HG02884 (cell line): ENCODE measurements around the gene LENG9.

ENCODE experiments used
- ATAC-seq: cut with Tn5 transposase; IDR thresholded peaks from one replicate; pipeline ENCODE4 v1.9.1; 2021; ENCODE audit warnings: mild to moderate bottlenecking, moderate library complexity; ENCODE audit not compliant: unreplicated experiment

LENG9 gene

DNA sequence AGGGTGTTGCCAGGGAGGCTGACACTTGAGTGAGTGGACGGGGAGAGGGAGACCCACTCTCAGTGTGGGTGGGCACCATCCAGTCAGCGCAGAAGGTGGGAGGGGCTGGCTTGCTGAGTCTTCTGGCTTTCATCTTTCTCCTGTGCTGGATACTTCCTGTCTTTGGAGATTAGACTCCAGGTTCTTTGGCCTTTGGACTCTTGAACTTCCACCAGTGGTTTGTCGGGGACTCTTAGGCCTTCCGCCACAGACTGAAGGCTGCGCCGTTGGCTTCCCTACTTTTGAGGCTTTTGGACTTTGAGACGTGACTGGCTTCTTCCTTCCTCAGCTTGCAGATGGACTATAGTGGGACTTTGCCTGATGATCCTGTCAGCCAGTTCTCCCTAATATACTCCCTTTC lies 18.8 kb downstream of the LENG9 start:
- ATAC-seq: no peak

- no peak for ATAC-seq
Measured at GRCh38 chr19:54440641-54441040, 22.9 kb downstream of the LENG9 start.

DNA sequence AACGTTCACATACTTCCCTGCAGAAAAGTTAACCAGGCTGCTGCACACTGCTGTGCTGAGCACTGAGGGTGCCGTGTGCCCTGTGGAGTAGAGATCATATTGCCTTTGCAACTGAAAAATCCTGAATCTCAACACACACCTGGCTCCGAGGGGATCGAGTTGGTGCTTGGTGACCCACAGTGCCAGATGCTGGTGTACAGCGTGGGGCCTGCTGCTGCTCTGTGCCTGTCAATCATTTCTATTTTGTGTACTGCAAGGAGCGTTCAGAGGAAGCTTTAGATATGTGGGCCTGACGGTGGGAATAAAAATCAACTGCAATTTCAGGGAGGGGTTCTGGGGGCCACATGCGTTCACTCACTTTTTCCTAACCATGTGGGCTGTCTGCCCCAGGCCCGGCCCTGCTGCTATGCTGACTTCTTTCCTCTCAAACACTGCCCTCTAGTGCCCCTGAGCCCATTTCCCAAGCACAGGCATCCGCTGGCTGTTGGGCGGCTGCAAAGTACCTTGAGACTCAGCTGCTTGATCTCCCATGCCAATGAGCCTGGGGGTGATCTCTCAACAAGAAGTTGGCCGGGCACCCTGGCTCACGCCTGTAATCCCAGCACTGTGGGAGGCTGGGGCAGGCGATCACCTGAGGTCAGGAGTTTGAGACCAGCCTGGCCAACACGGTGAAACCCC lies 24.3 kb downstream of the LENG9 start:
- ATAC-seq: no peak

DNA sequence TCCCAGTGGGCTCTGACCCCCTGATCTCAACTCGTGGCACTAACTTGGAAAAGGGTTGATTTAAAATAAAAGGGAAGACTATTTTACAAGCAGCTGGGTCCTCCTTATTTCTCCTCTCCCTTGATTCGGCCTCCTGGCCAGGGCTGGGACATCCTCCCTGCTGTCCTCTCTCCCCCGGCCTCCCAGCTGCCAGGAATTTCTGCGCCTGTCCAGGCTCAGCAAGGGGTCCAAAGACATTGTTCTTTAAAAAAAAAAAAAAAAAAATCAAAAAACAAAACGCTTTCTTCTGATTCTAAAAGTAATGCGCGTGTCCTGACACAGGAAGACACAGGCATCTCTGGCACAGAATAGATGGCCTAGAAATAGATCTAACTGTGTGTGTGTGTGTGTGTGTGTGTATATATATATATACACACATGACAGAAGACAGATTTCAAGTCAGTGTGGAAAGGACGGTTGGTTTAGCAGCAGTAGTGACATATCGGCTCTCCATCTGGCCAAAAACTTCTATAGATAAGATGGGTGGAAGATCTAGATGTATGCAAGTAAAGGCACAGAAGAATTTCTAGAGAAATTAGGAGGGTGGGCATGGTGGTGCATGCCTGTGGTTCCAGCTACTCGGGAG lies 26.8 kb downstream of the LENG9 start:
- no peak for ATAC-seq

- no peak for ATAC-seq
Measured at GRCh38 chr19:54436031-54436523, 27.5 kb downstream of the LENG9 start.

DNA sequence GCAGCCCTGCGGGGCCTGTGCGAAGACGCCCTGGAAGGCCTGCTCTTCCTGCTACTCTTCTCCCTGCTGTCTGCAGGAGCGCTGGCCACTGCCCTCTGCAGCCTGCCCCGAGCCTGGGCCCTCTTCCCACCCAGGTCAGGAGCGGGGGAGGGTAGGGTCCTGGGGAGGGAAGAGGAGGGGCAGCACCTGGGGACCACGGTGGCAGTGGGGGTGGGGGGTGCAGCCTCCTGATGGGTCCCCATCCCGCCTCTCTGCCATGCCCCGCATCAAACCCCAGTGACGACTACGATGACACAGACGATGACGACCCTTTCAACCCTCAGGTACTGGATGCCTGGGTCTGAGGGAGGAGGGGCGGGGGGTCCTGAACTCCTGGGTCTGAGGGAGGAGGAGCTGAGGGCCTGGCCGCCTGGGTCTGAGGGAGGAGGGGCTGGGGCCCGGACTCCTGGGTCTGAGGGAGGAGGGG lies 28.0 kb downstream of the LENG9 start:
- ATAC-seq: no peak

GRCh38 chr19:54434873-54435214 lies 28.7 kb downstream of the LENG9 start:
- no peak for ATAC-seq

DNA sequence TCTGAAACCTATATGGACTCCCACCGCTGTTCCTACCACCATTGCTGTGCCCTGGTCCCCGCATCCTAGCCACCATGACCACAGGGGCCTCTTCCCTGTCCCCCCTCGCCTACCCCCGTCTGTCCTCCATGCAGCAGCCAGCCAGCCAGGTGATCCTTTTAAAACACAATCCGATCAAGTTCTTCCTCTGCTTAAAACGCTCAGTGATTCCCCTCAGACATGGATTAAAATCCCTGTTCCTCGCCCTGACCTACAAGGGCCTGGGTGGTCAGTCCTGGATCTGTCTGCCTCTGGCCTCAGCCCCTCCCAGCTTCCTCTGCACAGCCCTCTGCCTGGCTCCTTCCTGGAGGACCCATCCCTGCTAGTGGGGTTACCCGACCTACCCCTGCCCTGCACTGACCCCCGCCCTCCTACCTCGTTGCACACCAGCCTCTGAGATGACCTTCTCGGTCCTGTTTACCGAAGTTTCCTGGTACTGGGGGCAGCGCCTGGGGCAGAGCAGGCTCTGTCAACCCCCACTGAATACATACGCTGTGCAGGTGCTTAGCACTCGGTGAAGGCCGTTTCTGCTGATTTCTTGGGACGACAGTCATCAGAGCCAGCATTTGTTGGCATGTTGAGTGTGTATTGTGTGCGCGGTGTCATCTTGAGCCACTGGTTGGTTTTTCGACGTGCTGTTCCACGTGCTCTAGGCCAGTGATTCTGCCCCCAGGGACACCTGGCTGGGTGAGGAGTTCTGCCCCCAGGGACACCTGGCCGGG lies 29.3 kb downstream of the LENG9 start:
- ATAC-seq: no peak

DNA sequence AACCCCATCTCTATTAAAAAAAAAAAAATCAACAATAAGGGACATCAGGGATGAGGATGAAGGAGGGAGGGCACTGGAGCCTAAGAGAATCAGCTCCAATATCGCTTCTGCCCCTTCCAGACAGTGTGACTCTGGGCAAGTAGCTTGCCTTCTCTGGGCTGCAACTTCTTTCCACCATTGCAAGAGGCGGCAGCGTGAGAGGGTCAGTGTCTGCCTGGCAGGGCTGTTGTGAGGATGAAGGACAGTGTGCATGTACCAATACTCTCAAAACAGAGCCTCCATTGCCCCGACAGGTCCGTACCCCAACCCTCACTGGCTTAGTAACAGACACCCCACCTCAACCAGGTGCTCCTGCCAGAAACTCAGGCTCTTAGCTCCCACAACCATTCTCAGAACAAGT lies 29.9 kb downstream of the LENG9 start:
- ATAC-seq: no peak

DNA sequence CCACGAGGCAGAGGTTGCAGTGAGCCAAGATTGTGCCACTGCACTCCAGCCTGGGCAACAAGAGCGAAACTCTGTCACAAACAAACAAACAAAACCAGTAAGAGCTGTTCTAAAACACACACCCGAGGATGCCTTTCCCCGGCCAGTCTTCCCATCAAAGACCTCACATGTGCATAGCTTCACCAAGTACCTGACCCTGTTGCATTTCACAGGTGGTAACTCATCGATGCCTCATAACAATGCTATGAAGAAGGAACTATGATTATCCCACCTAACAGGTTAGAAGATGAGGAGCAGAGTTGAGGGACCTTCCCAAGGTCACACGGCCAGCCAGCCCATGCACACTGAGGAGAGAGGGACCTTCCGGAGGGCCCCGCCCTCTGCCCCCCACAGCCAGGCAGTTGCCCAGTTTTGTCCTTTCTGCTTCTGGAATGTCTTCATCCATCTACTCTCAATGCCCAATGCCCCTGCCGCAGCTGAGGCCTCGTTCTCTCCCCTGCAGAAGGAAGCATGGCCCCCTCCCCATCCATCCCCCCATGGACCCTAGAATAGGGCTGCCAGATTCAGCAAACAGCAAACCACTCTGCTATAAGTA lies 31.3 kb downstream of the LENG9 start:
- ATAC-seq: no peak

DNA sequence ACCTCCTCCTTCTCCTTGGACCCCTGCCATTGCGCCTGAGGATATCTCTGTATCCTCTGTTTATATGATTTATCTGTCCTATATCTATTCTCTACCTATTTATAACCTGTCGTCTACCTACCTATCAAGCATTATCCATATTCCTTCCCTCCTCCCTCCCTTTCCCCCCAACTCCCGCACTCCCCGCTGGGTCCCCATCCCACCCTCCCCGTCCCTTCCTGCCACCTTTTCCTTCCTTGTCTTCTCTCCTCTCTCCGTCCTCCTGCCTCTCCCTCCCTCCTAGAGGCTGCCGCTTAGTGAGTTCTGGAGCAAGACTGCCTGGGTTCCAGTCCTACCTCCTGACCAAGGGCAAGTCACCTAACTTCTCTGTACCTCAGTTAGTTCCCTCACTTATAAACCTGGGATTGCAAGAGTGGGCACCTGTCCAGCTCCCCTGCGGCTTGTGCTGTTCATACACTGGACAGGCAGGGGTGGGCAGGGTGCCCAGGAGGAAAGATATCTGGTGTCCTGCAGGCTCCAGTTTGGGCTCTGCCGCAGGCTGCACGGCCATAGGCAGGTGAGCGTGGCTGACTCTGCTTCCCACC lies 32.2 kb downstream of the LENG9 start:
- ATAC-seq: no peak

GRCh38 chr19:54430306-54431254 lies 33.0 kb downstream of the LENG9 start:
- ATAC-seq: no peak

GRCh38 chr19:54429545-54430227 lies 33.9 kb downstream of the LENG9 start:
- no peak for ATAC-seq

- ATAC-seq: no peak
Measured at GRCh38 chr19:54429176-54429495, 34.4 kb downstream of the LENG9 start.

DNA sequence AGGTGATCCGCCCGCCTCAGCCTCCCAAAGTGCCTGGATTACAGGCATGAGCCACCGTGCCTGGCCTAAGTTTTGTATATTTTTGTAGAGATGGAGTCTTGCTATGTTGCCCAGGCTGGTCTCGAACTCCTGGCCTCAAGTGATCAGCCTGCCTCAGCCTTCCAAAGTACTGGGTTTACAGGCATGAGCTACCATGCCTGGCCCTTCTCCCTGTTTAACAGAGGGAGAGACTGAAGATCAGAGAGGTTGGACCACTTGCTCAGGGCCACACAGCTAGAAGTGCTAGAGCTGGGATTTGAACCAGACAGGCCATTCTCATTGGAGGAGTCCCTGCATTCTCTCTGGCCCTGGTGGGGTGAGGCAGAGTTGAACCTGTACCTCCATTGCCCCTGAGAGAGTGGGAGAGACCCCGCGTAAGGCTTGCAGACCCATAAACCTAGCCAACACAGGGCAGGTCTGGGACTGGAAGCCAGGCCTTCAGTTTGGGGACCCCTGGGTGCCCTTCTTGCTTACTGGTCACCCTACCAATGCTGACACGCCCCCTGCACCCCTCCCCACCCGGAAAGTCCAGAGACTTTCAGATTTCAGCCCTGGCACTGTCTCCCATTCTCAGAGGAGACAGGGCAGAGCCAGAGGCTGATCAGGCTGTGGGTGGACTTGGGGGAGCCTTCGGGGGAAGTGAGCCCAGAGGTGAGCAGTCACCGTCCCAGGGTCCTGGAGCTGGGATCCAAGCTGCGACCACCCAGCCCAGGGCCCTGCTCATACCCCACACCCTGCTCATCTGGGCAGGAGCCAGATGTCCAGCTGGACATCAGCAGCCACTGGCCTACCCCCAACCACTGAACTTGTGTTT lies 35.0 kb downstream of the LENG9 start:
- ATAC-seq: no peak

GRCh38 chr19:54427586-54427985 lies 36.0 kb downstream of the LENG9 start:
- ATAC-seq: no peak

GRCh38 chr19:54426291-54426931 lies 37.2 kb downstream of the LENG9 start:
- ATAC-seq: no peak

- ATAC-seq: no peak
Measured at GRCh38 chr19:54425382-54425723, 38.2 kb downstream of the LENG9 start.
